VCaP (cell line): ENCODE results near the gene TNS1.

Source experiments
- H3K27ac ChIP-seq: fragments of 450-650 bp; 2 replicates; pipeline ENCODE4 v1.5.1; 2017
- TF ChIP-seq, protein P1 (sequence below): fragments of 450-650 bp; conservative IDR thresholded peaks from 2 replicates; pipeline ENCODE4 v1.5.1; 2017; ENCODE audit warnings: mild to moderate bottlenecking, moderate library complexity

The TNS1 gene

GRCh38 chr2:218011653-218012040, 8.9 kb upstream of the TNS1 start:
- no peak overlapping the region for H3K27ac ChIP-seq
- TF ChIP-seq, protein P1, sequence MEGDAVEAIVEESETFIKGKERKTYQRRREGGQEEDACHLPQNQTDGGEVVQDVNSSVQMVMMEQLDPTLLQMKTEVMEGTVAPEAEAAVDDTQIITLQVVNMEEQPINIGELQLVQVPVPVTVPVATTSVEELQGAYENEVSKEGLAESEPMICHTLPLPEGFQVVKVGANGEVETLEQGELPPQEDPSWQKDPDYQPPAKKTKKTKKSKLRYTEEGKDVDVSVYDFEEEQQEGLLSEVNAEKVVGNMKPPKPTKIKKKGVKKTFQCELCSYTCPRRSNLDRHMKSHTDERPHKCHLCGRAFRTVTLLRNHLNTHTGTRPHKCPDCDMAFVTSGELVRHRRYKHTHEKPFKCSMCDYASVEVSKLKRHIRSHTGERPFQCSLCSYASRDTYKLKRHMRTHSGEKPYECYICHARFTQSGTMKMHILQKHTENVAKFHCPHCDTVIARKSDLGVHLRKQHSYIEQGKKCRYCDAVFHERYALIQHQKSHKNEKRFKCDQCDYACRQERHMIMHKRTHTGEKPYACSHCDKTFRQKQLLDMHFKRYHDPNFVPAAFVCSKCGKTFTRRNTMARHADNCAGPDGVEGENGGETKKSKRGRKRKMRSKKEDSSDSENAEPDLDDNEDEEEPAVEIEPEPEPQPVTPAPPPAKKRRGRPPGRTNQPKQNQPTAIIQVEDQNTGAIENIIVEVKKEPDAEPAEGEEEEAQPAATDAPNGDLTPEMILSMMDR = no peak

GRCh38 chr2:218010984-218011652, 8.3 kb upstream of the TNS1 start:
- TF ChIP-seq, protein P1 = no peak
- H3K27ac ChIP-seq = no peak overlapping the region

DNA sequence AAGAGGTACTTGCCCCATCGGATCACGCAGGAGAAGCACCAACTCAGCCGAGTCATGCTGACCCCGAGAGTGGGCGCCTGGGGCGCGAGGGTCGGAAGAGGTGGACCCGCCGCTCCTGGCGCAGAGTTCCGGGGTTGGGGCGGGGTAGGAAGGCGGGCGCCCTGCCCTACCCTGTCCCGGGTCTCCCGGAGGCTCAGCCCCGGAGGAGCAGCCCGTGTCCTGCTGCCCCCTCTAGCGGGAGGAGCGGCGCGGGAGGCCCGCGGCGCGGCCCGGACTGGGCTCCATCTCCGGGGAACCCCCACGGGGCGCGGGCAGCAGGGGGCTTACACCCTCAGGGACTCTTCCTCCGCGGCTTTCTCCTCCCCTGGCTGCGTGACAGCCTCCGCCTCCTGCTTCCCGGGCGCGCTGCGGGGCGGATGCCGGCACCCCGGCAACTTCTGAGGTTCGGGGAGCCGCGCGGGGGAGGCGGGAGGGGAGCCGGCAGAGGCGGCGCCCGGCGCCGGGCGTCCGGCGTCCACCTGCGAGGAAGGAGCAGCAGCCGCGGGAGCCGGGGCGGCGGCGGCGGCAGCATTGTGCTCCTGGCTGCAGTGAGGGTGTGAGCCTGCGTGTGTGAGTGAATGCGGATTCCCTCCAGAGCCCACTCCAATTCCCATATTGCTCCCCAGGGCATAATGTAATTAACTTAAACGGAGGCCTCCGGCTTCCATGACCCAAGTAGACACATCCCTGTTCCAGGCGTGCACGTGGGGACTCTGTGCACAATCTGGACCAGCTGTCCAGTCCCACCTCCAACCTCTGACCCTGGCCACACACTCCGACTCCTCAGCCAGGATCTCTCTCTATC, 7.6 kb upstream of the TNS1 start:
- TF ChIP-seq, protein P1 = peak; percentile 72
- peak overlapping the region; percentile 11; the same call in 1 of the 2 replicates for H3K27ac ChIP-seq

DNA sequence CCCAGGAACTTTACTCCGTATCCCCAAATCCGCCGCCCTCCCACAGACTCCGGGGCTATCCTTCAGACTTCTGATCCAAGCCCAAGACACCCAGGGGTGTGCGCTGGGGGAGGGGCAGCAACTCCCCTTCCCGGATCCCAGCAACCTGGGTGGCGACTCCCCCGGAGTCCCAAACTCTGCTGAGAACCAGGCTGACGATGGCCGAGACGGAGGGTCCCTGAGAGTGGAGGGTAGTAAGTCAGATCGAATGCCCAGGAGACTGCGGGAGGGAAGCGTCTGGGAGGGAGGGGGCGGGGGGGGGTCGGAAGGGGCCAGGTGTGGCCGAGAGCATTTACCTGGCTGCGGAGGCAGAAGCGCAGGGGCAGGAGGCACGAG, 7.0 kb upstream of the TNS1 start:
- peak overlapping the region; percentile 11; the same call in 1 of the 2 replicates for H3K27ac ChIP-seq
- TF ChIP-seq, protein P1 = no peak

- H3K27ac ChIP-seq = no peak overlapping the region
- TF ChIP-seq, protein P1 = no peak
Measured at GRCh38 chr2:218009231-218009630, 6.4 kb upstream of the TNS1 start.

DNA sequence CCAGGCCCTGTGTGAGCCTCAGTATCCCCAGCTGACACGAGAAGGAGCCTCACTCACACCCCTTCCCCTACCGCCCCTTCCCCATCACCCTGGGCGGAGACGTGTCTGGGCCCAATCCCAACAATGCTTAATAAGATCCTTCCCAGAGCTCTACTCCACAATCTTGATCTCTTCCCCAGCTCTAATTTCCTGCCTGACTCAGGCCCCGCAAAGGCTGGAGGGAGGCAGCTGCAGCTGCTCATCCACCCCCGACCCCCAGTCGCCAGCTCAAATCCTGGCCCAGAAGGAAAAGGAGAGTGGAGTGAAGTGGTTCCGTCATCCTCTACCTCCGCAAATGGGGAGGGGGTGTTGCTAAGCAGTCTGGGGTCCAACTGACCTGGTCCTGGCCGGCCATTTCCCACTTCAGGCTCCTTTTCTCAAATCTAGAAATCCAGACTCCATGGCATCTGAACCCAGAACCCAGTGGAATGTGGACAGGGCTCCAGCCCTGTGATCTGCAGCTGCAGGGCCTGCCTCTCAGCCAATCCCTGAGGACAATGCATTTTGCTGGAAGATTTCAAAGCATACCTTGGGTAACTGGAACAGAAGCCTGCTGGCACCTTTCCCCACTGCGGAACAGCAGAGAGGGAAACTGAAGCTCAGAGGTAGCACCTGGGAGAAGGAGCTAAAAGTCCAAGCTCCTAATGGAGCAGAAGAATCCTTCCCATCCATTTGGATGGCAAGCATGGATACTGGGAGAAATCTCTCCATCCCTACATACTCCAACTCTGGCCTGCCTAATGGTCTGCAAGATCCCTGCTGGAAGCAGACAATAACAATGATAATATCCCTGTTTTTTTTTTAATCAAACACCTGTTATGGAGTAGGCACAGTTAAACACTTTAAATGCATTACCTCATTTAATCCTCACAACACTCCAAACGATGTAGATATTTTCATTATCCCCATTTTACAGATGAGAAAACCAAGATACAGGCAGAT, 5.6 kb upstream of the TNS1 start:
- no peak overlapping the region for H3K27ac ChIP-seq
- TF ChIP-seq, protein P1 = no peak

GRCh38 chr2:218006741-218007140, 3.9 kb upstream of the TNS1 start:
- no peak overlapping the region for H3K27ac ChIP-seq
- TF ChIP-seq, protein P1 = no peak
